Neural progenitor cell (in vitro differentiated cells): ENCODE results near the gene ABCA1. TPM values are rescaled to one million over a fixed set of nuclear protein-coding genes. Genes with fewer than 3 reads are reported as not detected.

Experiments used
- DNase-seq: peaks from one replicate; pipeline ENCODE4 v3.0.0-alpha.2; 2016; ENCODE audit warnings: low spot score
- H2AFZ ChIP-seq: fragments of 200-600 bp; sonication (generic); replicated peaks from 2 replicates; pipeline ENCODE4 v1.6.1; 2016; ENCODE audit warnings: antibody characterized with exemption
- H3F3A ChIP-seq: fragments of 200-600 bp; sonication (generic); 2 replicates; pipeline ENCODE4 v1.6.1; 2016; ENCODE audit warnings: antibody characterized with exemption, low read depth
- H3K27ac ChIP-seq: fragments of 200-600 bp; sonication (generic); 2 replicates; pipeline ENCODE4 v1.5.1; 2016; ENCODE audit warnings: mild to moderate bottlenecking
- H3K27me3 ChIP-seq: fragments of 200-600 bp; sonication (generic); 2 replicates; pipeline ENCODE4 v1.6.1; 2016; ENCODE audit warnings: mild to moderate bottlenecking, moderate library complexity
- H3K36me3 ChIP-seq: fragments of 200-600 bp; sonication (generic); 2 replicates; pipeline ENCODE4 v1.5.1; 2016
- H3K4me1 ChIP-seq: fragments of 200-600 bp; sonication (generic); 2 replicates; pipeline ENCODE4 v1.6.1; 2016; ENCODE audit warnings: mixed run types
- H3K4me2 ChIP-seq: fragments of 200-600 bp; sonication (generic); 2 replicates; pipeline ENCODE4 v1.6.1; 2016
- H3K4me3 ChIP-seq: fragments of 200-600 bp; sonication (generic); 2 replicates; pipeline ENCODE4 v1.5.1; 2016
- H3K79me2 ChIP-seq: fragments of 200-600 bp; sonication (generic); 2 replicates; pipeline ENCODE4 v1.6.1; 2016; ENCODE audit warnings: low read depth
- H3K9ac ChIP-seq: fragments of 200-600 bp; sonication (generic); 2 replicates; pipeline ENCODE4 v1.6.1; 2016
- H3K9me3 ChIP-seq: fragments of 200-600 bp; sonication (generic); 2 replicates; pipeline ENCODE4 v1.5.1; 2016; ENCODE audit warnings: low read depth
- H4K20me1 ChIP-seq: fragments of 200-600 bp; sonication (generic); 2 replicates; pipeline ENCODE4 v1.6.1; 2016; ENCODE audit warnings: low read depth
- H3K27ac Mint-ChIP-seq: 3 replicates; pipeline ENCODE4 v1.8.0; 2021; ENCODE audit warnings: mixed read lengths
- H3K27me3 Mint-ChIP-seq: 2 replicates; pipeline ENCODE4 v1.8.0; 2022; ENCODE audit warnings: low read depth, mild to moderate bottlenecking, inconsistent platforms, moderate library complexity, mixed read lengths; ENCODE audit not compliant: insufficient read depth
- H3K36me3 Mint-ChIP-seq: 3 replicates; pipeline ENCODE4 v1.8.0; 2021; ENCODE audit warnings: mixed read lengths
- H3K4me1 Mint-ChIP-seq: 3 replicates; pipeline ENCODE4 v1.8.0; 2021; ENCODE audit warnings: mixed read lengths
- H3K4me3 Mint-ChIP-seq: 3 replicates; pipeline ENCODE4 v1.8.0; 2021; ENCODE audit warnings: mild to moderate bottlenecking, moderate library complexity, mixed read lengths
- H3K9me3 Mint-ChIP-seq: 3 replicates; pipeline ENCODE4 v1.8.0; 2020; ENCODE audit warnings: mixed read lengths
- CTCF ChIP-seq: fragments of 200-600 bp; sonication (generic); IDR thresholded peaks from 2 replicates; pipeline ENCODE4 v1.5.1; 2017; ENCODE audit warnings: antibody characterized with exemption, mild to moderate bottlenecking
- EZH2 ChIP-seq: fragments of 200-600 bp; sonication (generic); IDR thresholded peaks from 2 replicates; pipeline ENCODE4 v1.6.1; 2017; ENCODE audit warnings: antibody characterized with exemption, mild to moderate bottlenecking, moderate library complexity
- EZH2phosphoT487 ChIP-seq: fragments of 200-600 bp; sonication (generic); IDR thresholded peaks from 2 replicates; pipeline ENCODE4 v1.6.1; 2017; ENCODE audit warnings: antibody characterized with exemption
- total RNA-seq: library from RNA; depleted of rRNA; stranded (reverse); fragments of >200 nt; gene quantifications from 2 replicates; pipeline ENCODE4 v1.2.3, GENCODE V29; 2015; ENCODE audit warnings: low replicate concordance

Gene ABCA1
- total RNA-seq, 1 donor from 2014 or later = 32.4 TPM

GRCh38 chr9:104883169-104883568 lies 44.8 kb downstream of the ABCA1 start:
- H3K27ac Mint-ChIP-seq = no peak overlapping the region
- H3K27me3 ChIP-seq = no peaks in the 10 kb centered on the region
- peaks cover 6% of the 10 kb centered on the region for H3K36me3 Mint-ChIP-seq
- H3K4me3 ChIP-seq = no peak overlapping the region
- DNase-seq = no peak
- TF ChIP-seq CTCF (no peak), EZH2 (no peak), EZH2phosphoT487 (no peak)
- H3K9me3 ChIP-seq = no peaks in the 10 kb centered on the region
- peaks cover 29% of the 10 kb centered on the region for H4K20me1 ChIP-seq
- no peaks in the 10 kb centered on the region for H3K9me3 Mint-ChIP-seq
- H3K79me2 ChIP-seq = no peaks in the 10 kb centered on the region
- H3K4me3 Mint-ChIP-seq = no peak overlapping the region
- H3K4me2 ChIP-seq = no peak overlapping the region
- H3K27ac ChIP-seq = no peak overlapping the region
- H3K36me3 ChIP-seq = peaks cover 5% of the 10 kb centered on the region
- peaks cover 41% of the 10 kb centered on the region for H3K4me1 ChIP-seq
- no peak overlapping the region for H3K9ac ChIP-seq
- peaks cover 32% of the 10 kb centered on the region for H3K4me1 Mint-ChIP-seq
- H3F3A ChIP-seq = peaks cover 26% of the 10 kb centered on the region
- H2AFZ ChIP-seq = no peak overlapping the region
- H3K27me3 Mint-ChIP-seq = peaks cover 3% of the 10 kb centered on the region

GRCh38 chr9:104882566-104882965 lies 45.4 kb downstream of the ABCA1 start:
- Mint-ChIP-seq H3K4me3 (no peak overlapping the region), H3K9me3 (no peaks in the 10 kb centered on the region), H3K27ac (no peak overlapping the region), H3K36me3 (peaks cover 6% of the 10 kb centered on the region), H3K27me3 (peaks cover 3% of the 10 kb centered on the region), H3K4me1 (peaks cover 36% of the 10 kb centered on the region)
- Histone ChIP-seq H3K9ac (no peak overlapping the region), H3K79me2 (no peaks in the 10 kb centered on the region), H3K4me3 (no peak overlapping the region), H4K20me1 (peaks cover 29% of the 10 kb centered on the region), H3F3A (peaks cover 26% of the 10 kb centered on the region), H3K36me3 (peaks cover 5% of the 10 kb centered on the region), H3K4me2 (no peak overlapping the region), H3K27ac (no peak overlapping the region), H3K4me1 (peaks cover 41% of the 10 kb centered on the region), H2AFZ (no peak overlapping the region), H3K27me3 (no peaks in the 10 kb centered on the region), H3K9me3 (no peaks in the 10 kb centered on the region)
- TF ChIP-seq EZH2 = no peak
- TF ChIP-seq CTCF = no peak
- TF ChIP-seq EZH2phosphoT487 = no peak
- no peak for DNase-seq

- Histone ChIP-seq H3K4me1 (peaks cover 41% of the 10 kb centered on the region), H3K36me3 (peaks cover under 1% of the 10 kb centered on the region), H3K27me3 (no peaks in the 10 kb centered on the region), H3K4me3 (no peak overlapping the region), H3F3A (peaks cover 24% of the 10 kb centered on the region), H3K27ac (no peak overlapping the region), H3K79me2 (no peaks in the 10 kb centered on the region), H4K20me1 (peaks cover 29% of the 10 kb centered on the region), H3K4me2 (no peak overlapping the region), H3K9me3 (no peaks in the 10 kb centered on the region), H3K9ac (no peak overlapping the region), H2AFZ (no peak overlapping the region)
- H3K4me3 Mint-ChIP-seq = no peak overlapping the region
- no peak for DNase-seq
- H3K9me3 Mint-ChIP-seq = no peaks in the 10 kb centered on the region
- peaks cover 36% of the 10 kb centered on the region for H3K4me1 Mint-ChIP-seq
- H3K36me3 Mint-ChIP-seq = peaks cover 2% of the 10 kb centered on the region
- H3K27ac Mint-ChIP-seq = no peak overlapping the region
- TF ChIP-seq EZH2 (no peak), CTCF (no peak), EZH2phosphoT487 (no peak)
- H3K27me3 Mint-ChIP-seq = peaks cover 3% of the 10 kb centered on the region
Measured at GRCh38 chr9:104882086-104882485, 45.9 kb downstream of the ABCA1 start.
